PFSK-1 (cell line): ENCODE data around the gene SDK1.

Experiments
- FOXP2 ChIP-seq: optimal IDR thresholded peaks from 2 replicates; pipeline ENCODE3; 2011; ENCODE audit warnings: borderline replicate concordance, control low read depth, inconsistent platforms; ENCODE audit not compliant: insufficient read depth; ENCODE audit errors: extremely low read length, extremely low read depth
- POLR2AphosphoS5 ChIP-seq: IDR thresholded peaks from 2 replicates; pipeline ENCODE4 v1.6.1; 2012; ENCODE audit warnings: low read depth, mild to moderate bottlenecking, control low read depth, low read length, moderate library complexity
- SIN3A ChIP-seq: IDR thresholded peaks from 2 replicates; pipeline ENCODE4 v1.6.1; 2012; ENCODE audit warnings: mild to moderate bottlenecking, low read length, moderate library complexity, borderline replicate concordance; ENCODE audit not compliant: insufficient read depth
- TAF1 ChIP-seq: IDR thresholded peaks from 2 replicates; pipeline ENCODE4 v1.6.1; 2012; ENCODE audit warnings: low read length, control low read depth, borderline replicate concordance; ENCODE audit not compliant: insufficient read depth
- TF ChIP-seq, protein P1 (sequence below), 2 experiments: IDR thresholded peaks; 2 replicates each; pipeline versions ENCODE4 v1.6.1 to v1.8.0; 2011 to 2012; ENCODE audit warnings: low read depth in 2 of 2, low read length in 2 of 2, control low read depth in 1 of 2, inconsistent platforms in 1 of 2, mild to moderate bottlenecking in 1 of 2, moderate library complexity in 1 of 2; ENCODE audit not compliant: insufficient read depth in 1 of 2

The SDK1 gene

DNA sequence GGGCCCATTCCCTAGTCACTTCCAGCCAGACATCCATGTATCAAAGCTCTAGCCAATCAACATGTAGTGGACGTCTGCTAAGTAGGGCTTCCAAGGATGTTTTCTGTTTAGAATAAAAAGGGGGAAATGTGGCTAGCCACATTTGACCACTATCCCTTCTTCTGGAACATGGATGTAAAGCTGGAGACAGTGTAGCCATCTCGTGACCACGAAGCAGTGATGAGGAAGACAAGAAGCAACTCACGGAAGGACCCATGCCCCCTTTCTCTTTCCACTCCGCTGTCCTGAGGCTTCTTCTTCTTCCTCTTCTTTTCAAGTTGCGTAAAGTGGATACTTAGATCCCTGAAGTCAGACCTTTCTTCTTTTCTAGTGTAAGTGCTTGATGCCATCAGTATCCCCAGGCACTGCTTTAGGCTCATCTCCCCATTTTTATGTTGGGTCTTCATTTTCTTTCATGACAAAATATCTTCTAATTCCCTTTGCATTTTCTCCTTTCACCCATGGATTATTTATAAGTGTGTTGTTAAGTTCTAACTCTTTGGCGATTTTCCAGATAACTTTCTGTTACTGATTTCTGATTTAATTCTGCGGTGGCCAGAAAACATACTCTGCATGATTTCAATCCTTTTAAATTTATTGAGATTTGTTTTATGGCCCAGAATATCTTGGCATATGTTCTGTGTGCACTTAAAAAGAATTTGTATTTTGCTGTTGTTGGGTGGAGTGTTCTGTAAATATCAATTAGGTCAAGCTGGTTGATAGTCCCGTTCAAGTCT is 594.5 kb downstream of the SDK1 start:
- TF ChIP-seq SIN3A (no peak), TAF1 (no peak), FOXP2 (no peak), POLR2AphosphoS5 (no peak)
- TF ChIP-seq, protein P1, sequence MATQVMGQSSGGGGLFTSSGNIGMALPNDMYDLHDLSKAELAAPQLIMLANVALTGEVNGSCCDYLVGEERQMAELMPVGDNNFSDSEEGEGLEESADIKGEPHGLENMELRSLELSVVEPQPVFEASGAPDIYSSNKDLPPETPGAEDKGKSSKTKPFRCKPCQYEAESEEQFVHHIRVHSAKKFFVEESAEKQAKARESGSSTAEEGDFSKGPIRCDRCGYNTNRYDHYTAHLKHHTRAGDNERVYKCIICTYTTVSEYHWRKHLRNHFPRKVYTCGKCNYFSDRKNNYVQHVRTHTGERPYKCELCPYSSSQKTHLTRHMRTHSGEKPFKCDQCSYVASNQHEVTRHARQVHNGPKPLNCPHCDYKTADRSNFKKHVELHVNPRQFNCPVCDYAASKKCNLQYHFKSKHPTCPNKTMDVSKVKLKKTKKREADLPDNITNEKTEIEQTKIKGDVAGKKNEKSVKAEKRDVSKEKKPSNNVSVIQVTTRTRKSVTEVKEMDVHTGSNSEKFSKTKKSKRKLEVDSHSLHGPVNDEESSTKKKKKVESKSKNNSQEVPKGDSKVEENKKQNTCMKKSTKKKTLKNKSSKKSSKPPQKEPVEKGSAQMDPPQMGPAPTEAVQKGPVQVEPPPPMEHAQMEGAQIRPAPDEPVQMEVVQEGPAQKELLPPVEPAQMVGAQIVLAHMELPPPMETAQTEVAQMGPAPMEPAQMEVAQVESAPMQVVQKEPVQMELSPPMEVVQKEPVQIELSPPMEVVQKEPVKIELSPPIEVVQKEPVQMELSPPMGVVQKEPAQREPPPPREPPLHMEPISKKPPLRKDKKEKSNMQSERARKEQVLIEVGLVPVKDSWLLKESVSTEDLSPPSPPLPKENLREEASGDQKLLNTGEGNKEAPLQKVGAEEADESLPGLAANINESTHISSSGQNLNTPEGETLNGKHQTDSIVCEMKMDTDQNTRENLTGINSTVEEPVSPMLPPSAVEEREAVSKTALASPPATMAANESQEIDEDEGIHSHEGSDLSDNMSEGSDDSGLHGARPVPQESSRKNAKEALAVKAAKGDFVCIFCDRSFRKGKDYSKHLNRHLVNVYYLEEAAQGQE (IDR thresholded peaks at IDR 0.05; ENCODE audit: insufficient read depth in 1 of 2, low read depth in 2 of 2, low read length in 2 of 2) = no peak

DNA sequence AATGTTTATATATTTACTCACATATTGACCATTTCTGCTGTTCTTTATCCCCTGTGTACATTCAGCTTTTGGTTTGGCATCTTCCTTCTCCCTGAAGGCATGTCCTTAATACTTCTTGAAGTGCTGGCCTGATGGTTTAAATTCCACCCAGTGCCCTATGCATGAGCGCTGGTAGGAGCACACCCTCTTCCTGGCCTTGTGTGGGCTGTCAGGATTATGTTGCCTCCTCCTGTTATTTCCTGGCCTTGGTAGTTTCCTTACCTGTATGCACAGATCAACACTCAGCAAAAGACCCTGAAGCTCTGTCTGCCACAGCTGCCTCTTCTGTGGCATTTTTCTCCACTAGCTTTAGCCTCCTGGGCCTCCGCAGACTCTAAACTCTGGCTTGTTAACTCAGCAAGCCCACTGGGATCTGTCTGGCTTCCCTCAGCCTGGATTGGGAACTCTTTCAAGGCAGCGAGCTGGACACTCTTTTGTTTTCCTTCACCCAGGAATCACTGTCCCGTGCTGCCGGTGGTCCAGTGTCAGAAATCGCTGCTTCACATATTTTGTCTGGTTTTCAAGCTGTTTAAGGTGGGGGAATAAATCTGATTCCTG is 595.2 kb downstream of the SDK1 start:
- TF ChIP-seq FOXP2 = no peak
- no peak for TF ChIP-seq TAF1
- TF ChIP-seq SIN3A = no peak
- TF ChIP-seq, protein P1 (IDR thresholded peaks at IDR 0.05; ENCODE audit: insufficient read depth in 1 of 2, low read depth in 2 of 2, low read length in 2 of 2) = no peak
- no peak for TF ChIP-seq POLR2AphosphoS5

- TF ChIP-seq TAF1 (no peak), POLR2AphosphoS5 (no peak), FOXP2 (no peak), SIN3A (no peak)
- TF ChIP-seq, protein P1 (IDR thresholded peaks at IDR 0.05; ENCODE audit: insufficient read depth in 1 of 2, low read depth in 2 of 2, low read length in 2 of 2) = no peak
These were observed 596.6 kb downstream of the SDK1 start for GRCh38 chr7:3897430-3898372.

GRCh38 chr7:3899559-3899991 is 598.5 kb downstream of the SDK1 start:
- no peak for TF ChIP-seq TAF1
- no peak for TF ChIP-seq POLR2AphosphoS5
- TF ChIP-seq, protein P1 (IDR thresholded peaks at IDR 0.05; ENCODE audit: insufficient read depth in 1 of 2, low read depth in 2 of 2, low read length in 2 of 2) = no peak
- TF ChIP-seq SIN3A = no peak
- no peak for TF ChIP-seq FOXP2
